ENCODE data around the gene QKI. TPM values are rescaled to one million over a fixed set of nuclear protein-coding genes. Genes with fewer than 3 reads are reported as not detected.

QKI gene
- total and polyA plus RNA-seq, 10 of the 15 experiments (the other 5 are each of a cell fraction or from before 2014, with no cell fraction given) = 4.7 to 72.5 (median 38.9) TPM

GRCh38 chr6:163485388-163485851, 70.9 kb downstream of the QKI start:
- Histone ChIP-seq H4K20me1 (ENCODE audit: control insufficient read depth, insufficient read depth) (no peaks in the 10 kb centered on the region), H3K79me2 (ENCODE audit: control insufficient read depth, insufficient read depth, low read length) (peaks cover 34% of the 10 kb centered on the region), H3K4me2 (ENCODE audit: control insufficient read depth, insufficient read depth) (no peak overlapping the region), H3K27me3 (replicated peaks in 1 of 2; ENCODE audit: control insufficient read depth in 2 of 2, insufficient read depth in 2 of 2, low read length in 1 of 2) (no peaks in the 10 kb centered on the region), H3K4me3 (no peak overlapping the region), H2AFZ (ENCODE audit: control insufficient read depth, low read depth, low read length) (no peak overlapping the region), H3K4me1 (ENCODE audit: control insufficient read depth, insufficient read depth, low read length) (no peaks in the 10 kb centered on the region), H3K36me3 (ENCODE audit: control insufficient read depth in 2 of 2, insufficient read depth in 2 of 2, low read length in 1 of 2) (peaks cover 1 to 7% of the 10 kb centered on the region in 2 experiments), H3K9ac (ENCODE audit: control insufficient read depth, insufficient read depth, low read length) (no peak overlapping the region), H3K9me3 (replicated peaks; ENCODE audit: control insufficient read depth, insufficient read depth, low read length) (no peaks in the 10 kb centered on the region; the same call in 2 of the 3 replicates), H3K27ac (ENCODE audit: control insufficient read depth, insufficient read depth) (no peak overlapping the region)
- in situ Hi-C loops (cut with MboI) = no loop called here
- FAIRE-seq (no peak), ATAC-seq (no peak), DNase-seq (ENCODE audit: low read depth, low spot score) (no peak)
- TF ChIP-seq ZNF687 (IDR thresholded peaks at IDR 0.05) (no peak), KLF5 (IDR thresholded peaks at IDR 0.05; ENCODE audit: partially characterized antibody) (no peak), RB1 (IDR thresholded peaks at IDR 0.05; ENCODE audit: borderline replicate concordance) (no peak), MYC (IDR thresholded peaks at IDR 0.05; ENCODE audit: insufficient read depth, insufficient read length, insufficient replicate concordance, low read length, severe bottlenecking) (no peak), NFIC (IDR thresholded peaks at IDR 0.05; ENCODE audit: low read depth, low read length) (no peak), EZH2 (IDR thresholded peaks at IDR 0.05; ENCODE audit: borderline replicate concordance, control insufficient read depth, low read depth, low read length) (no peak), POLR2AphosphoS5 (IDR thresholded peaks at IDR 0.05; ENCODE audit: low read length) (no peak), ZNF384 (IDR thresholded peaks at IDR 0.05; ENCODE audit: borderline replicate concordance, low read depth, low read length) (no peak), RELB (IDR thresholded peaks at IDR 0.05; ENCODE audit: low read depth) (no peak), IRF5 (IDR thresholded peaks at IDR 0.05; ENCODE audit: borderline replicate concordance) (no peak), SKIL (IDR thresholded peaks at IDR 0.05; ENCODE audit: low read depth, poor library complexity, severe bottlenecking) (no peak), EP300 (IDR thresholded peaks at IDR 0.05; ENCODE audit: borderline replicate concordance in 1 of 2, control insufficient read depth in 1 of 2, low read depth in 2 of 2, low read length in 2 of 2) (no peak), HDGF (IDR thresholded peaks at IDR 0.05) (no peak), RFX5 (IDR thresholded peaks at IDR 0.05; ENCODE audit: low read depth, low read length) (no peak)
- intact Hi-C loops (cut with micrococcal nuclease; ENCODE audit: unreplicated experiment) = no loop called here
- WGBS (ENCODE audit: insufficient coverage, insufficient replicate concordance, low lambda C conversion rate, missing lambda C conversion rate) = 93% methylated on average over 2 of the region's 2 CpGs
- no TSS peak for BruUV-seq (replicated peaks)
- ChIA-PET RAD21 (ENCODE audit: unreplicated experiment) (no interaction called here), POLR2A (no interaction called here), CTCF (interaction anchor here (0.6 kb wide), 1 partner anchor 39 kb away, joined by 3 read pairs; no protein-coding TSS in a partner anchor), SMC1A (ENCODE audit: uncharacterized antibody, unreplicated experiment) (no interaction called here)
